ENCODE data around the gene CEP350.
"Not testable (repeated sequence)": the region's sequence is repeated elsewhere in the genome, so short reads cannot be mapped to it uniquely, and the experiment has no call there.

The CEP350 gene

GRCh38 chr1:179996099-179996498 is 41.5 kb downstream of the CEP350 start:
- no peak for DNase-seq

GRCh38 chr1:180000575-180000974 is 46.0 kb downstream of the CEP350 start:
- DNase-seq = no peak

GRCh38 chr1:180002437-180002836 is 47.8 kb downstream of the CEP350 start:
- no peak for DNase-seq

- no peak for DNase-seq
Measured at GRCh38 chr1:180003026-180003695, 48.6 kb downstream of the CEP350 start.

- DNase-seq = not testable (repeated sequence)
Measured at GRCh38 chr1:180006762-180007161, 52.2 kb downstream of the CEP350 start.

GRCh38 chr1:180020017-180020416 is 65.4 kb downstream of the CEP350 start:
- DNase-seq = no peak

- DNase-seq = no peak
Measured at GRCh38 chr1:180026556-180026955, 71.9 kb downstream of the CEP350 start.

- DNase-seq = no peak
Measured at GRCh38 chr1:180027949-180028445, 73.4 kb downstream of the CEP350 start.

GRCh38 chr1:180028864-180029263 is 74.3 kb downstream of the CEP350 start:
- DNase-seq = no peak

GRCh38 chr1:180029524-180030135 is 75.0 kb downstream of the CEP350 start:
- DNase-seq = no peak

- DNase-seq = no peak
Measured at GRCh38 chr1:180031664-180032063, 77.1 kb downstream of the CEP350 start.

- DNase-seq = no peak
Measured at GRCh38 chr1:180033390-180033789, 78.8 kb downstream of the CEP350 start.

- no peak for DNase-seq
Measured at GRCh38 chr1:180040034-180040433, 85.4 kb downstream of the CEP350 start.

GRCh38 chr1:180041582-180041981 is 87.0 kb downstream of the CEP350 start:
- DNase-seq = no peak

- DNase-seq = no peak
Measured at GRCh38 chr1:180042988-180043622, 88.5 kb downstream of the CEP350 start.

- no peak for DNase-seq
Measured at GRCh38 chr1:180043785-180044184, 89.2 kb downstream of the CEP350 start.

- no peak for DNase-seq
Measured at GRCh38 chr1:180046674-180047073, 92.1 kb downstream of the CEP350 start.

- no peak for DNase-seq
Measured at GRCh38 chr1:180053594-180054567, 99.3 kb downstream of the CEP350 start.

GRCh38 chr1:180057883-180058396 is 103.3 kb downstream of the CEP350 start:
- DNase-seq = no peak

- no peak for DNase-seq
Measured at GRCh38 chr1:180061019-180061418, 106.4 kb downstream of the CEP350 start.

- DNase-seq = no peak
Measured at GRCh38 chr1:180062452-180062971, 107.9 kb downstream of the CEP350 start.

- no peak for DNase-seq
Measured at GRCh38 chr1:180065408-180065807, 110.8 kb downstream of the CEP350 start.

Measured in NCI-H2029 (cell line).